Measurements from ENCODE around the gene COX8C.

- TF ChIP-seq CTCF (IDR thresholded peaks at IDR 0.05): no peak
- no peak for TF ChIP-seq POLR2A (IDR thresholded peaks at IDR 0.05)
- no peak for TF ChIP-seq EP300 (IDR thresholded peaks at IDR 0.05)
Observed at GRCh38 chr14:93309427-93309966, 37.5 kb upstream of the COX8C start.
